ENCODE data around the gene PLEKHA6.

Gene PLEKHA6

DNA sequence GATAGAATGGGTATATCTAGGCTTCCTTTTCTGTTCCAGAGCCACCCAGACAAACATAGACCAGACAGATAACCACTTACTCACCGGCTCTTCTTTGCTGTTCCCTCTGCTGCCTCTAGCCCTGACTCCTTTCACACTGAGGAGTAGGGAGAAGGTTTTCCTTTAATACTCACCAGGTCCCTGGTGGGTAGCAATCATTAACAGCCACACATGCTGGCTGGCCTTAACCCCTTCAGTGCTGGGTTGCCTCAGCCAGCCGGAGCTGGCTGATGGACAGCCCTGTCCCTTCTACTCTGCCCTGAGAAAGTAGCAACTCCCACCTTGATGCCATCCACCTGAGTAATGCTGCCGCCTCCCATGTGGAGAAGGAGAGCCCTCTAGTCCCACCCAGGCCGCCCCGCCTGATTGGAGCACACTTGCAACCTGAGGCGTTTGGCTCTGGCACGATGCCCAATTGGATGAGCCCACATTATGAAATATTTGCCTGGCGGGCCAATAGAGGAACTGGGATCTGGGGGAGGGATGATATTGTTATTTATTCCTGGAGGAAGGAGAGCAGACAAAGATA, 71.6 kb downstream of the PLEKHA6 start:
- H3K4me1 ChIP-seq (ENCODE audit: low read length), result peaks cover 23% of the 10 kb centered on the region
- H3K9me2 ChIP-seq (replicated peaks; ENCODE audit: insufficient read depth, low read length), result no peaks in the 10 kb centered on the region
- no peak for TF ChIP-seq EZH2phosphoT487 (IDR thresholded peaks at IDR 0.05; ENCODE audit: low read length)
- TF ChIP-seq, protein P1, sequence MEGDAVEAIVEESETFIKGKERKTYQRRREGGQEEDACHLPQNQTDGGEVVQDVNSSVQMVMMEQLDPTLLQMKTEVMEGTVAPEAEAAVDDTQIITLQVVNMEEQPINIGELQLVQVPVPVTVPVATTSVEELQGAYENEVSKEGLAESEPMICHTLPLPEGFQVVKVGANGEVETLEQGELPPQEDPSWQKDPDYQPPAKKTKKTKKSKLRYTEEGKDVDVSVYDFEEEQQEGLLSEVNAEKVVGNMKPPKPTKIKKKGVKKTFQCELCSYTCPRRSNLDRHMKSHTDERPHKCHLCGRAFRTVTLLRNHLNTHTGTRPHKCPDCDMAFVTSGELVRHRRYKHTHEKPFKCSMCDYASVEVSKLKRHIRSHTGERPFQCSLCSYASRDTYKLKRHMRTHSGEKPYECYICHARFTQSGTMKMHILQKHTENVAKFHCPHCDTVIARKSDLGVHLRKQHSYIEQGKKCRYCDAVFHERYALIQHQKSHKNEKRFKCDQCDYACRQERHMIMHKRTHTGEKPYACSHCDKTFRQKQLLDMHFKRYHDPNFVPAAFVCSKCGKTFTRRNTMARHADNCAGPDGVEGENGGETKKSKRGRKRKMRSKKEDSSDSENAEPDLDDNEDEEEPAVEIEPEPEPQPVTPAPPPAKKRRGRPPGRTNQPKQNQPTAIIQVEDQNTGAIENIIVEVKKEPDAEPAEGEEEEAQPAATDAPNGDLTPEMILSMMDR (IDR thresholded peaks at IDR 0.05; ENCODE audit: low read length), result no peak
- TF ChIP-seq EZH2 (optimal IDR thresholded peaks at IDR 0.05; ENCODE audit: low read depth, low read length), result no peak
- no peak overlapping the region for H3K9ac ChIP-seq (ENCODE audit: low read length)
- H3K79me2 ChIP-seq (ENCODE audit: low read length), result no peaks in the 10 kb centered on the region
- no peak overlapping the region for H3K4me2 ChIP-seq (ENCODE audit: low read depth, low read length)
- no peaks in the 10 kb centered on the region for H3K36me3 ChIP-seq (replicated peaks; ENCODE audit: insufficient read depth, low read length)
- H3K9me3 ChIP-seq (replicated peaks; ENCODE audit: insufficient read depth, low read length), result no peaks in the 10 kb centered on the region
- no peak overlapping the region for H3K27ac ChIP-seq (ENCODE audit: low read length)
- H3F3A ChIP-seq (ENCODE audit: insufficient read depth, low read length), result peaks cover 20% of the 10 kb centered on the region
- no peak overlapping the region for H3K4me3 ChIP-seq (ENCODE audit: low read length)
- no peak for DNase-seq
- peak overlapping the region; percentile 81; the same call in 1 of the 2 replicates for H2AFZ ChIP-seq (ENCODE audit: low read length)
- no peaks in the 10 kb centered on the region for H4K20me1 ChIP-seq (ENCODE audit: insufficient read depth, low read length)
- H3K27me3 ChIP-seq (replicated peaks; ENCODE audit: insufficient read depth, low read length), result no peaks in the 10 kb centered on the region

DNA sequence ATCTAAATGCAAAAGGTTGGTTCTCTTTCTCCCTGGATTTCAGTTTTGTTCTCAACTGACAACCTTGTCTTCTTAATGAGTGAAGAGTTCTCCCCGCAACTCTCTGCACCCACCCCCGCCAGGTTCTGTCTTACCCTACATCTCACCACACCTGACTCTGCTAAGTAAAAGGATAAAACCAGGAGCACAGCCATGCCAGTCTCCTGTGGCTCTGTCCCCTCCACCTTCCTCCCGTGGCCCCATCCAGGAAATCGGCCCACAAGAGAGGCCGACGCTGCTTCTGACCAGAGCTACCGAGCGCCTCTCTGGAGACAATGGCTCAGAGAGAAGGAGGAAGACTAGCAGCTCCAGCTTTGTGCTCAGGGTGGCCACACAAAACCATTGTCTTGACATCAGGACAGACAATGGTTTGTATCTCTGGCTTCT, 72.2 kb downstream of the PLEKHA6 start:
- Histone ChIP-seq H3K4me1 (ENCODE audit: low read length) (peaks cover 23% of the 10 kb centered on the region), H3K79me2 (ENCODE audit: low read length) (no peaks in the 10 kb centered on the region), H3K4me3 (ENCODE audit: low read length) (peak overlapping the region; percentile 59; the same call in 1 of the 2 replicates)

DNA sequence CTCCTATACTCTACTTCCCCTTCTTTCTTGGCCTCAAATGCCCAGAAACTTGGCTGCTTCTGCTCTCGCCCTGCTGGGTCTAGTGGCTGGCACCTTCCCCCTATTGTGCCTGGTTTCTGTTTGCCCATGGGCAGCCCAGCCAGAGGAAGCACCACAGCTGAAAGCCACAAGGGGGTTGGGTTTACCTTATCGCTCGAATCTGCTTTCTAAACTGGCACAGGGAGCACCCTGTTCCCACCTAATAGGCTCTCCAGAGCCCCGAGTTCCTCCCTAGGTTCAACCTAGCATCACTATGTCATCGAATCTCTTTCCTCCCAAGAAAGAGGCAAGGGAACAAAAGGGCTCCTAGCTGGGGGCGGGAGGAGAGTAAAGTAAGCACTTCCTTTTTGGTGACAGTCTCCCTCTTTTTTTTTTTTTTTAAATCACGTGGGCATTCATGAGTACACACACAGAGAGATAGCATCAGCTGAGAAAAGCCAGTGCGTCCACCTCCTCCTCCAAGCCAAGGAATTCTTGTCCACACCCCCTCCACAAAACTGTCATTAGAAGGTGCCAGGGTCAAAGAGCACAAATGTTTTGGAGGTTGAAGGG, 72.8 kb downstream of the PLEKHA6 start:
- Histone ChIP-seq H3K9ac (ENCODE audit: low read length) (peak overlapping the region; percentile 55; the same call in 1 of the 2 replicates), H3K36me3 (replicated peaks; ENCODE audit: insufficient read depth, low read length) (no peaks in the 10 kb centered on the region), H4K20me1 (ENCODE audit: insufficient read depth, low read length) (no peaks in the 10 kb centered on the region), H2AFZ (ENCODE audit: low read length) (peak overlapping the region; percentile 81), H3F3A (ENCODE audit: insufficient read depth, low read length) (peaks cover 20% of the 10 kb centered on the region), H3K9me3 (replicated peaks; ENCODE audit: insufficient read depth, low read length) (no peaks in the 10 kb centered on the region), H3K27me3 (replicated peaks; ENCODE audit: insufficient read depth, low read length) (no peaks in the 10 kb centered on the region), H3K4me1 (ENCODE audit: low read length) (peaks cover 23% of the 10 kb centered on the region), H3K27ac (ENCODE audit: low read length) (peak overlapping the region; percentile 79), H3K4me2 (ENCODE audit: low read depth, low read length) (peak overlapping the region; percentile 79), H3K4me3 (ENCODE audit: low read length) (peak overlapping the region; percentile 59), H3K9me2 (replicated peaks; ENCODE audit: insufficient read depth, low read length) (no peaks in the 10 kb centered on the region), H3K79me2 (ENCODE audit: low read length) (no peaks in the 10 kb centered on the region)
- peak; percentile 92 for DNase-seq
- TF ChIP-seq, protein P1 (IDR thresholded peaks at IDR 0.05; ENCODE audit: low read length), result peak; percentile 19; the same call in 1 of the 2 replicates
- TF ChIP-seq EZH2phosphoT487 (IDR thresholded peaks at IDR 0.05; ENCODE audit: low read length), result no peak

More for the DNA sequence above, 72.2 kb downstream of the PLEKHA6 start:
- Histone ChIP-seq H3K27ac (ENCODE audit: low read length) (peak overlapping the region; percentile 79; the same call in 1 of the 2 replicates), H3K4me2 (ENCODE audit: low read depth, low read length) (peak overlapping the region; percentile 79), H3K9me2 (replicated peaks; ENCODE audit: insufficient read depth, low read length) (no peaks in the 10 kb centered on the region), H3F3A (ENCODE audit: insufficient read depth, low read length) (peaks cover 20% of the 10 kb centered on the region), H3K36me3 (replicated peaks; ENCODE audit: insufficient read depth, low read length) (no peaks in the 10 kb centered on the region), H2AFZ (ENCODE audit: low read length) (peak overlapping the region; percentile 81), H4K20me1 (ENCODE audit: insufficient read depth, low read length) (no peaks in the 10 kb centered on the region), H3K9ac (ENCODE audit: low read length) (peak overlapping the region; percentile 55; the same call in 1 of the 2 replicates), H3K9me3 (replicated peaks; ENCODE audit: insufficient read depth, low read length) (no peaks in the 10 kb centered on the region), H3K27me3 (replicated peaks; ENCODE audit: insufficient read depth, low read length) (no peaks in the 10 kb centered on the region)
- DNase-seq, result peak; percentile 18
- TF ChIP-seq EZH2phosphoT487 (IDR thresholded peaks at IDR 0.05; ENCODE audit: low read length) (no peak), EZH2 (optimal IDR thresholded peaks at IDR 0.05; ENCODE audit: low read depth, low read length) (no peak)
- TF ChIP-seq, protein P1 (IDR thresholded peaks at IDR 0.05; ENCODE audit: low read length), result no peak

All from MM.1S (cell line).